ENCODE results near the gene EFNB1.

DNA sequence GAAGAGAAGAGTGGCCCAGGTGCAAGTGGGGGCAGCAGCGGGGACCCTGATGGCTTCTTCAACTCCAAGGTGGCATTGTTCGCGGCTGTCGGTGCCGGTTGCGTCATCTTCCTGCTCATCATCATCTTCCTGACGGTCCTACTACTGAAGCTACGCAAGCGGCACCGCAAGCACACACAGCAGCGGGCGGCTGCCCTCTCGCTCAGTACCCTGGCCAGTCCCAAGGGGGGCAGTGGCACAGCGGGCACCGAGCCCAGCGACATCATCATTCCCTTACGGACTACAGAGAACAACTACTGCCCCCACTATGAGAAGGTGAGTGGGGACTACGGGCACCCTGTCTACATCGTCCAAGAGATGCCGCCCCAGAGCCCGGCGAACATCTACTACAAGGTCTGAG is 11.4 kb downstream of the EFNB1 start:
- no peak for TF ChIP-seq POLR2A (IDR thresholded peaks at IDR 0.05; ENCODE audit: low read length)
- TF ChIP-seq GATA1 (IDR thresholded peaks at IDR 0.05; ENCODE audit: low read depth, low read length) = no peak
